HG03558 (cell line): Measurements from ENCODE around the gene CPVL.

Experiments used
- ATAC-seq: cut with Tn5 transposase; IDR thresholded peaks from one replicate; pipeline ENCODE4 v1.9.1; 2021; ENCODE audit warnings: moderate number of reproducible peaks; ENCODE audit not compliant: unreplicated experiment; ENCODE audit errors: extremely low read depth

CPVL gene

GRCh38 chr7:29019387-29019786, 127.0 kb downstream of the CPVL start:
- no peak for ATAC-seq

- ATAC-seq: no peak
Measured at GRCh38 chr7:29017713-29018112, 128.6 kb downstream of the CPVL start.

- ATAC-seq: no peak
Measured at GRCh38 chr7:29014725-29015124, 131.6 kb downstream of the CPVL start.

- no peak for ATAC-seq
Measured at GRCh38 chr7:29013931-29014330, 132.4 kb downstream of the CPVL start.

GRCh38 chr7:29013082-29013695, 133.1 kb downstream of the CPVL start:
- ATAC-seq: no peak

- ATAC-seq: no peak
Measured at GRCh38 chr7:29009947-29010346, 136.4 kb downstream of the CPVL start.

- ATAC-seq: no peak
Measured at GRCh38 chr7:29008590-29008989, 137.7 kb downstream of the CPVL start.

GRCh38 chr7:29007127-29007526, 139.2 kb downstream of the CPVL start:
- ATAC-seq: no peak

GRCh38 chr7:29005829-29006228, 140.5 kb downstream of the CPVL start:
- ATAC-seq: no peak

- ATAC-seq: no peak
Measured at GRCh38 chr7:29005406-29005805, 140.9 kb downstream of the CPVL start.

GRCh38 chr7:29003703-29004102, 142.6 kb downstream of the CPVL start:
- no peak for ATAC-seq

- no peak for ATAC-seq
Measured at GRCh38 chr7:29000717-29001076, 145.6 kb downstream of the CPVL start.

GRCh38 chr7:28999895-29000716, 146.2 kb downstream of the CPVL start:
- ATAC-seq: no peak

- ATAC-seq: no peak
Measured at GRCh38 chr7:28999427-28999826, 146.9 kb downstream of the CPVL start.

GRCh38 chr7:28998105-28998504, 148.2 kb downstream of the CPVL start:
- no peak for ATAC-seq

- ATAC-seq: no peak
Measured at GRCh38 chr7:28996836-28997235, 149.5 kb downstream of the CPVL start.

GRCh38 chr7:28993371-28993770, 153.0 kb downstream of the CPVL start:
- no peak for ATAC-seq

GRCh38 chr7:28992798-28993197, 153.5 kb downstream of the CPVL start:
- ATAC-seq: no peak

GRCh38 chr7:28990200-28990960, 156.0 kb downstream of the CPVL start:
- no peak for ATAC-seq

- ATAC-seq: no peak
Measured at GRCh38 chr7:28989211-28989980, 156.9 kb downstream of the CPVL start.
